RWPE2 (cell line): Measurements from ENCODE around the gene MACROD2.

ENCODE experiments used
- ATAC-seq: fragments of 200-7000 bp; cut with Tn5 transposase; 3 replicates; pipeline ENCODE4 v1.9.1; 2021; ENCODE audit warnings: low read depth
- DNase-seq: peaks from one replicate; pipeline ENCODE4 v3.0.0-alpha.2; 2020; ENCODE audit warnings: low spot score
- H3K27ac ChIP-seq: fragments of 450-650 bp; 2 replicates; pipeline ENCODE4 v1.5.1; 2017; ENCODE audit warnings: mild to moderate bottlenecking; ENCODE audit not compliant: poor library complexity, severe bottlenecking
- H3K27me3 ChIP-seq: fragments of 250-450 bp; sonication (Bioruptor Pico); 2 replicates; pipeline ENCODE4 v1.5.1; 2021; ENCODE audit warnings: mild to moderate bottlenecking, moderate library complexity; ENCODE audit not compliant: insufficient read depth, poor library complexity, severe bottlenecking
- H3K36me3 ChIP-seq: fragments of 250-450 bp; sonication (Bioruptor Pico); 2 replicates; pipeline ENCODE4 v1.5.1; 2020; ENCODE audit warnings: low read depth, mild to moderate bottlenecking, moderate library complexity
- H3K4me1 ChIP-seq: fragments of 250-450 bp; sonication (Bioruptor Pico); 2 replicates; pipeline ENCODE4 v1.5.1; 2021; ENCODE audit warnings: mild to moderate bottlenecking, moderate library complexity; ENCODE audit not compliant: insufficient read depth, poor library complexity, severe bottlenecking
- H3K4me3 ChIP-seq: fragments of 250-450 bp; sonication (Bioruptor Pico); 2 replicates; pipeline ENCODE4 v1.5.1; 2021; ENCODE audit warnings: mild to moderate bottlenecking, moderate library complexity; ENCODE audit not compliant: severe bottlenecking
- H3K9me3 ChIP-seq: fragments of 250-450 bp; sonication (Bioruptor Pico); 2 replicates; pipeline ENCODE4 v1.5.1; 2021; ENCODE audit warnings: mild to moderate bottlenecking, moderate library complexity; ENCODE audit not compliant: severe bottlenecking
- CTCF ChIP-seq: fragments of 450-650 bp; IDR thresholded peaks from one replicate; pipeline ENCODE4 v1.5.1; 2017; ENCODE audit warnings: mild to moderate bottlenecking, moderate library complexity; ENCODE audit not compliant: poor library complexity, severe bottlenecking

Gene MACROD2

GRCh38 chr20:16096756-16097326 lies 2101.5 kb downstream of the MACROD2 start:
- DNase-seq (no peak), ATAC-seq (no peak)
- H3K27ac ChIP-seq, result no peak overlapping the region
- no peaks in the 10 kb centered on the region for H3K27me3 ChIP-seq
- H3K36me3 ChIP-seq, result no peaks in the 10 kb centered on the region
- no peak for TF ChIP-seq CTCF
- H3K9me3 ChIP-seq, result no peaks in the 10 kb centered on the region
- H3K4me3 ChIP-seq, result no peak overlapping the region
- H3K4me1 ChIP-seq, result no peaks in the 10 kb centered on the region

- Histone ChIP-seq H3K9me3 (no peaks in the 10 kb centered on the region), H3K27me3 (no peaks in the 10 kb centered on the region), H3K27ac (no peak overlapping the region), H3K36me3 (no peaks in the 10 kb centered on the region), H3K4me3 (no peak overlapping the region), H3K4me1 (no peaks in the 10 kb centered on the region)
- DNase-seq, result no peak
- no peak for ATAC-seq
- TF ChIP-seq CTCF, result no peak
These were observed 2102.5 kb downstream of the MACROD2 start for GRCh38 chr20:16097788-16098187.

- DNase-seq, result no peak
- no peaks in the 10 kb centered on the region for H3K4me1 ChIP-seq
These were observed 2103.7 kb downstream of the MACROD2 start for GRCh38 chr20:16098890-16099639.

GRCh38 chr20:16100111-16100510 lies 2104.8 kb downstream of the MACROD2 start:
- TF ChIP-seq CTCF, result no peak
- Histone ChIP-seq H3K4me3 (no peak overlapping the region), H3K27ac (no peak overlapping the region), H3K36me3 (no peaks in the 10 kb centered on the region), H3K4me1 (no peaks in the 10 kb centered on the region), H3K9me3 (no peaks in the 10 kb centered on the region), H3K27me3 (no peaks in the 10 kb centered on the region)
- DNase-seq, result no peak
- ATAC-seq, result no peak

More at GRCh38 chr20:16098890-16099639, 2103.7 kb downstream of the MACROD2 start:
- 0 out of 3 replicates have a peak, but pooled peaks have one; percentile 27 for ATAC-seq
- Histone ChIP-seq H3K9me3 (no peaks in the 10 kb centered on the region), H3K27me3 (no peaks in the 10 kb centered on the region), H3K27ac (no peak overlapping the region), H3K4me3 (no peak overlapping the region), H3K36me3 (no peaks in the 10 kb centered on the region)
- TF ChIP-seq CTCF, result no peak

- no peaks in the 10 kb centered on the region for H3K36me3 ChIP-seq
- H3K27me3 ChIP-seq, result no peaks in the 10 kb centered on the region
- DNase-seq (no peak), ATAC-seq (no peak)
- no peak overlapping the region for H3K27ac ChIP-seq
- H3K9me3 ChIP-seq, result no peaks in the 10 kb centered on the region
- no peak for TF ChIP-seq CTCF
- H3K4me1 ChIP-seq, result no peaks in the 10 kb centered on the region
- H3K4me3 ChIP-seq, result no peak overlapping the region
These were observed 2105.5 kb downstream of the MACROD2 start for GRCh38 chr20:16100767-16101166.
